Hepatic stellate cell (primary cell): ENCODE results near the gene MYCN.
"Not testable (repeated sequence)": the region's sequence is repeated elsewhere in the genome, so short reads cannot be mapped to it uniquely, and the experiment has no call there.

Experiments used
- DNase-seq: peaks from one replicate; pipeline ENCODE4 v3.0.0; 2011; ENCODE audit warnings: low spot score

MYCN gene

DNA sequence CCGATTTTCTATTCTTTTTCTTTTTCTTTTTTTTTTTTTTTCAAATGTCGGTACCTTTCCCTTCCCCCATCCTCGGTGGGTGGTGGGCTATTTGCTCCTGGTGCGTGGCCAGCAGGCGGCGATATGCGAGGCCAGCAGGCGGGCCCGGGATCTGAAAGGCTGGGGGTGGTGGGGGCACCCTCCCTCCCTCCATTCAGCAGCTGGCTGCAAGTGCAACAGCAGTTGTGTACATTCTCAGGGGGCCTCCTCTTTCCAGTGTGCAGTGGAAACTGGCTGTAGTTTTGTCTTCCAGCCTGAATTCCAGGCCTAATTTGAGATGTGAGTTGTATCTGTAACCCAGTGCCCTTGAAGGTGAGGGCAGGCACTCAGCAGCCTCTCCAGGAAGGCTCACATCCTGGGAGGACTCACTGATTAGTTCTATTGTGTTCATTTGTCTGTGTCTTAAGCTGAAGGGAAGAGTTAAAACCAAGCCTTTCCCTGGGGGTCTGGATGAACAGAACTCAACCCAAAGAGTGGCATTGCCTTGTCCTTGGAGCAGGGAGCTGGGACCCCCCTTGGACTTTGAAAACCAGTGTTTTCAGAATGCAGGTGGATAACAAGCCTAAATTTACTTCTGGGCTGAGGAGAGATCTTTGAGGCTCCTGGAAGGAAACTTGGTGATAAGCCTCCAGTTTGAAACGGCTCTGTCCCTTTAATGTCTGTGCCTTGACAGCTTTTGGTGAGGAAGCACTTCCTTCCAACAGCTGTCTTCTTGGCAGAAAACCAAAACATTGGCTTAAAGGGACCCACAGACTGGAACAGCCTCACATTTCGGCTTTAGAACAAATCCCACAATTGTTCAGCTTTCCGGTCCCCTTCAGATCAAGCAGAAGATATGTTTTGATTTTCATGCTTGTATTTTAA, 3.3 kb downstream of the MYCN start:
- DNase-seq = no peak

DNA sequence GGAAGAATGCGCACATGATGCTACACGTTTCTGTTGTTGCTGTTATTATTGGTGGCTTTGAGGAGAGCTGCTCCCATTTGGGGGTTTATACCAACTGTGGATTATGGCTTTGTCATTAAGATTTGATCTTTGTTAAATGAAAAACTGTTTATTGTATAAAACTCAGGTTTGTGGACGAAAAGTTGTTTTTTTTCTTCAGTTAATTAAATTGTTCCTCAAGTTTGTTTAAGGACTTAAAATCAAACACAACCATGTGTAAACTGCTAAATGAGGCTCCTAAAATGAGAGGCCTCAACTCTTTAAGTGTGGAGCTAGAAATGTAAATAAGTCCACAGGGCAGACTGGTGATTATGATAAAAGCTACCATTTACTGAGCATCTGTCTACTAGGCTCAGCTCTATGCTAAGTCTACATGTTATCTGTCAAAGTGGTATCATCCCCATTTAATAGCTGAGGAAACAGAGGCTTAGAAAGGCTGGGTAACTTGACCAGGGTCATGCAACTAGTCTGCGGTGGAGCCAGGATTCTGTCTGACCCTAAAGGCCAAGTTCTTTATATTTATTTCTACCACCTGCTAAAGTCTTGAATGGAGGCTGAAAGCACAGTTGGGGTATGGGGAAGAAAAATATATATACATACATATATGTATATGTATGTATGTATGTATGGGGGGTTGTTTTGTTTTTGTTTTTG, 4.1 kb downstream of the MYCN start:
- no peak for DNase-seq

DNA sequence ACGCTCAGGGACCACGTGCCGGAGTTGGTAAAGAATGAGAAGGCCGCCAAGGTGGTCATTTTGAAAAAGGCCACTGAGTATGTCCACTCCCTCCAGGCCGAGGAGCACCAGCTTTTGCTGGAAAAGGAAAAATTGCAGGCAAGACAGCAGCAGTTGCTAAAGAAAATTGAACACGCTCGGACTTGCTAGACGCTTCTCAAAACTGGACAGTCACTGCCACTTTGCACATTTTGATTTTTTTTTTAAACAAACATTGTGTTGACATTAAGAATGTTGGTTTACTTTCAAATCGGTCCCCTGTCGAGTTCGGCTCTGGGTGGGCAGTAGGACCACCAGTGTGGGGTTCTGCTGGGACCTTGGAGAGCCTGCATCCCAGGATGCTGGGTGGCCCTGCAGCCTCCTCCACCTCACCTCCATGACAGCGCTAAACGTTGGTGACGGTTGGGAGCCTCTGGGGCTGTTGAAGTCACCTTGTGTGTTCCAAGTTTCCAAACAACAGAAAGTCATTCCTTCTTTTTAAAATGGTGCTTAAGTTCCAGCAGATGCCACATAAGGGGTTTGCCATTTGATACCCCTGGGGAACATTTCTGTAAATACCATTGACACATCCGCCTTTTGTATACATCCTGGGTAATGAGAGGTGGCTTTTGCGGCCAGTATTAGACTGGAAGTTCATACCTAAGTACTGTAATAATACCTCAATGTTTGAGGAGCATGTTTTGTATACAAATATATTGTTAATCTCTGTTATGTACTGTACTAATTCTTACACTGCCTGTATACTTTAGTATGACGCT, 5.8 kb downstream of the MYCN start:
- no peak for DNase-seq

DNA sequence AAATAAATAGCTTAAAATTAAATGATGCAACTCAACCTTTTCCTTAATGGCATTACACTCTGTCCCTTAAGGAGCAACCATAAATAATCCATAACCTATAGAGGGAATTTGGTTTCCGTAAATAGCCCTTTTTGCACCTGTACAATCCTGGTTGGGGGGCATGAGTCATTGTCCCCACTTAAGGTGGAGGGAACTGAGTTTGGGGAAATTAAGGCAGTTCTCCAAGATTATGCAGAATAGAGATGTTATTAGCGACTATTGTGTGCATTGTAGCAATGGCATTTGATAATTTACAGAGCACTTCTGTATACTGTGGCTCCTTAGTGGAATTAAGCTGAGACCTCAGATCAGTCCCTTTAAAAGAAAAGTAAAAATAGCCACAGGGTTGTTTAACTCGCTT, 6.6 kb downstream of the MYCN start:
- no peak for DNase-seq

DNA sequence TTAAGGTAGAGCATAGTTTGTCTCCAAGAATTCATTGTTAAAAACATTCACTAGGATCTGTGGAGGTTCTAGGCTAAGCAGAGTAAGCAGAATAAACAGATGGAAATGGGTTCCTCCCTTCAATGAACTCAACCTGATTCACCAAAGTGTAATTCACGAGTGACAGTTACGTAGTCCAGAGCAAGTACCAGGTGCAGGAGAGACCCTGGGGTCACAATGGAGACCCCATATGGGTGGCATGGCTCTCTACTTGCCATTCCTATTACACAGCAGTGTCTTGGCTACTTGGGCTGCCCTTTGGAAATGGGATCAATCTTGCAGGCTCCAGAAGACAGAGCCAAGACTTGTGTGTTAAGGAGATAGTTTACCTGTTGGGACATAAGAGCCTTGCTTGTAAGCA, 7.1 kb downstream of the MYCN start:
- DNase-seq = no peak

- no peak for DNase-seq
Observed at GRCh38 chr2:15948704-15948957, 8.3 kb downstream of the MYCN start.

- no peak for DNase-seq
Observed at GRCh38 chr2:15949126-15949525, 8.8 kb downstream of the MYCN start.

GRCh38 chr2:15949551-15949950, 9.2 kb downstream of the MYCN start:
- no peak for DNase-seq

DNA sequence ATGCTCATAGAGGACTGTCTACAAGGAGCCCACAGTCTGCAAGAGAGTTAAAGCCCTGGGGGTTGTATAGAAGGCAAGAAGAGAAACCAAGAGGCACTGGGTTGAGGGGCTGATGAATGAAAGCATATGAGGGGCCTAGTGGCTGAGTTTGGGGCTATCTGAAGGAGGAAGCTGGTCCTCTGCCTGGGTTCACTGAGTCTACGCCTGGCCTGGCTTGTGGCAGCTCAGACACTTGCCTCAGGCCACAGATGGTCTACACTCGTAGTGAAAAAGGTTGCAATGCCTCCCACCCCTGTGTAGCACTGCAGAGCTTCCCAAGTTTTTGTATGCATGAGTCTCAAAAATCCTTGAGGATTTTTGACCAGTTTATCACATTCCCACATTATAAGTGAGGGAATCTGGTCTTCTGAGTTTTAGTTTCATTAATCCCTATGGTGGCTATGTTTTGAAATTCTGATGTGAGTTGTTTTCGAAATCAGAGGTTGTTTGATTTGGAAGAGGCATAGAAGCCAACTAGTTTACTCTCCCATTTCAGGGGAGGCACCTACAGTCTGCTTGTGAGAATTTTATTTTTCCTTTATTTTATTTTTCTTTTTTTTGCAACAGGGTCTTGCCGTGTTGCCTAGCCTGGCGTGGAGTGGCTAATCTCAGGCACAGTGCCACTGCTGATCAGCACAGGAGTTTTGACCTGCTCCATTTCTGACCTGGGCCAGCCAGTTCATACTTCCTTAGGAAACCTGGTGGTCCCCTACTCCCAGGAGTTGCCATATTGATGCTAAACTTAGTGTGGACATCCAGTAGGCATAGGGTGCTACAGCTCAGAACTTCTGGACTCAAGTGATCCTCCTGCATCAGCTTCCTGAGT, 10.0 kb downstream of the MYCN start:
- no peak for DNase-seq

DNA sequence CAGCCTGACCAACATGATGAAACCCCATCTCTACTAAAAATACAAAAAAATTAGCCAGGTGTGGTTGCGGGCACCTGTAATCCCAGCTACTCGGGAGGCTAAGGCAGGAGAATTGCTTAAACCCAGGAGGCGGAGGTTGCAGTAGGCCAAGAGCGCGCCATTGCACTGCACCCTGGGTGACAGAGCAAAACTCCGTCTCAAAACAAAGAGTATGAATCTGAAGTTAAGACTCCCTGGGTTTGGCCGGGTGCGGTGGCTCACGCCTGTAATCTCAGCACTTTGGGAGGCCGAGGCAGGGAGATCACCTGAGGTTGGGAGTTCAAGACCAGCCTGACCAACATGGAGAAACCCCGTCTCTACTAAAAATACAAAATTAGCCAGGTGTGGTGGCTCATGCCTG, 11.6 kb downstream of the MYCN start:
- DNase-seq = not testable (repeated sequence)

DNA sequence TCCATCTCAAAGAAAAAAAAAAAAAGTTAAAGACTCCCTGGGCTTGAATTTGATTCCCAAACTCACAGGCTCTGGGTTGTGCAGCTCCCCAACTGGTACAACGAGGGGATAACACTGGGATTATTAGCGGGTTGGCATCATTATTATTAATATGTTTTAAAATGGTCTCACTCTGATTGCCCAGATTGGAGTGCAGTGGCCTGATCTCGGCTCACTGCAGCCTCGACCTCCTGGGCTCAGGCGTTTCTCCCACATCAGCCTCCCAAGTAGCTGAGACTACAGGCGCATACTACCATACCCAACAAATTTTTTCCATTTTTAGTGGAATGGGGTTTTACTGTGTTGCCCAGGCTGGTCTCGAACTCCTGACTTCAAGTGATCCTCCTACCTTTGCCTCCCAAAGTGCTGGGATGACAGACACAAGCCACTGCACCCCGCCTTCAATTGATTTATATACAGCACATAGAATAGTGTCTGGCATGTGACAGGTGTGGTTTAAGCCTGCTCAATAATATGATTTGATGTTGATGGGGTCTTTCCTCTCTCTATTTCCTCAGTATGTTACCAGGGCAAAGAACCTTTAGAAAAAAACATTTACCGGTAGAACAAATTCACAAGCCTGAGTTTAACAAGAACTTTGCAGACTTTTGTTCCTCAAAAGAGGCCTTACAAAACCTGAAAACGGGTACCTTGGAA, 12.2 kb downstream of the MYCN start:
- DNase-seq = no peak

DNA sequence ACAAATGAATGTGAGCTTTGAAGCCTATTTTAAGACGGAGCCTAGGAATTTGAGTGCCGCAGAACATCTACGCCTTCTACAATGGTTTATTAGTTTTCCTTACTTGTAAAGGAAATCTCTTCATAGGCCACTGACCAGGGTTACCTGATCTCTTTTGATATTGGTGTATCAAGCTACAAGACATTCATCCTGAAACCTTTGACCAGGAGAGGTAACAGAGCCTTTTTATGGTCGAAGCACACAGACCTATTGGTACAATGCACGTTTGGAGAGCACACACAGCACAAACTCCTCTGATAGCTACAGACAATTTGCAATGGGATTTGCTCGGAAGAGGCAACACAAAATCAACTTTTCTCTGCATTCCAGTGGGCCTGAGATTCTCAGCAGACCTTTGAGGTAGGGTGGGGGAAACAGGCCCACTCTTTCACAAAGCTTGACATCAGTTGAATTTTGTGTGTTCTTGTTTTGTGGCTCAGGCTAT, 12.8 kb downstream of the MYCN start:
- DNase-seq = no peak

GRCh38 chr2:15953891-15954680, 13.7 kb downstream of the MYCN start:
- no peak for DNase-seq

- DNase-seq = no peak
Observed at GRCh38 chr2:15954761-15955160, 14.4 kb downstream of the MYCN start.

DNA sequence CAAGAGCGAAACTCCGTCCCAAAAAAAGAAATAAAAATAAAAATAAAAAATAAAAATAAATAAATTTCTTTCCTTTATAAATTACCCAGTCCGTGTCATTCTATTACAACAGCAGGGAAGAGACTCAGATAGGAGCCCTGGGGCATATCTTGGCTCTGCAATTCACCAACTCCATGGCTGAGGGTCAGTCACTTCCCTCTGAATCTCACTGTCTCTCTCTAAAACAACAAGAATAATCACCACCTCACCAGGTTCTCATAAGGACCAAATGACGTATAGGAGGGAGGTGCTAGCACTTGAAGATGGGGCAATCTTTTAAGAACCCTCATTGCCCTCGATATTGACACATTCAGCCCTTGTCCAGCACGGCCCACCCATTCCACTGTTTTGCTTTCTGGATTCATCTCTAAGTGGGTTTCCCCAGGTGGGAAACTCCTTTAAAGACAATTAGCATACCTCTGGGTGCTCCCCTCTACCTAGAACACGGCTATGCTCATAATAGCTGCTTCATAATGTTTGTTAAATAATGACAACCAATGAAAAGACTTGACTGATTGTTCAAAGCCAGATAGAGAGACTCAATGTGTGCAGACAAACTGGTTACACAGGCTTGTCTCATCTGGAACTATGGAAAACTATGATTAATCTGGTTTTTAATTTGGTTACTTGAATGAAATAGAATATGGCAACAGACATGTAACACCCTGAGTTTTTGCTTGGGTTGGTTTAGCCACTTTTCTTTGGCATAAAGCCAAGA, 15.1 kb downstream of the MYCN start:
- DNase-seq = no peak

GRCh38 chr2:15956230-15956629, 15.9 kb downstream of the MYCN start:
- DNase-seq = no peak

GRCh38 chr2:15956751-15957736, 16.7 kb downstream of the MYCN start:
- no peak for DNase-seq
